GM18868 (cell line): ENCODE data around the gene CDKN1A.
"Not testable (repeated sequence)": the region's sequence is repeated elsewhere in the genome, so short reads cannot be mapped to it uniquely, and the experiment has no call there.

Source experiments
- ATAC-seq: cut with Tn5 transposase; IDR thresholded peaks from one replicate; pipeline ENCODE4 v1.9.1; 2021; ENCODE audit warnings: mild to moderate bottlenecking, moderate library complexity; ENCODE audit not compliant: unreplicated experiment

Gene CDKN1A

GRCh38 chr6:36718560-36718959 lies 40.0 kb downstream of the CDKN1A start:
- no peak for ATAC-seq

GRCh38 chr6:36719126-36719525 lies 40.6 kb downstream of the CDKN1A start:
- ATAC-seq = no peak

- ATAC-seq = no peak
These were observed 42.0 kb downstream of the CDKN1A start for GRCh38 chr6:36720251-36721141.

- ATAC-seq = no peak
These were observed 43.0 kb downstream of the CDKN1A start for GRCh38 chr6:36721369-36722140.

- ATAC-seq = no peak
These were observed 43.9 kb downstream of the CDKN1A start for GRCh38 chr6:36722365-36722764.

GRCh38 chr6:36722879-36723278 lies 44.4 kb downstream of the CDKN1A start:
- ATAC-seq = no peak

- not testable (repeated sequence) for ATAC-seq
These were observed 45.5 kb downstream of the CDKN1A start for GRCh38 chr6:36723992-36724391.

GRCh38 chr6:36724514-36725390 lies 46.2 kb downstream of the CDKN1A start:
- no peak for ATAC-seq

- no peak for ATAC-seq
These were observed 47.1 kb downstream of the CDKN1A start for GRCh38 chr6:36725581-36725980.

- ATAC-seq = no peak
These were observed 49.0 kb downstream of the CDKN1A start for GRCh38 chr6:36727505-36728021.

GRCh38 chr6:36728289-36729160 lies 50.0 kb downstream of the CDKN1A start:
- no peak for ATAC-seq

- ATAC-seq = no peak
These were observed 50.6 kb downstream of the CDKN1A start for GRCh38 chr6:36729161-36729524.

GRCh38 chr6:36730424-36731380 lies 52.2 kb downstream of the CDKN1A start:
- no peak for ATAC-seq

- ATAC-seq = no peak
These were observed 53.3 kb downstream of the CDKN1A start for GRCh38 chr6:36731622-36732310.

GRCh38 chr6:36733300-36733699 lies 54.8 kb downstream of the CDKN1A start:
- ATAC-seq = no peak

GRCh38 chr6:36734486-36735060 lies 56.1 kb downstream of the CDKN1A start:
- ATAC-seq = no peak

GRCh38 chr6:36735110-36736071 lies 56.9 kb downstream of the CDKN1A start:
- ATAC-seq = no peak
